GM18858 (cell line): ENCODE results near the gene FAM53C.

Experiments
- ATAC-seq: cut with Tn5 transposase; IDR thresholded peaks from one replicate; pipeline ENCODE4 v1.9.1; 2021; ENCODE audit not compliant: unreplicated experiment

Gene FAM53C

DNA sequence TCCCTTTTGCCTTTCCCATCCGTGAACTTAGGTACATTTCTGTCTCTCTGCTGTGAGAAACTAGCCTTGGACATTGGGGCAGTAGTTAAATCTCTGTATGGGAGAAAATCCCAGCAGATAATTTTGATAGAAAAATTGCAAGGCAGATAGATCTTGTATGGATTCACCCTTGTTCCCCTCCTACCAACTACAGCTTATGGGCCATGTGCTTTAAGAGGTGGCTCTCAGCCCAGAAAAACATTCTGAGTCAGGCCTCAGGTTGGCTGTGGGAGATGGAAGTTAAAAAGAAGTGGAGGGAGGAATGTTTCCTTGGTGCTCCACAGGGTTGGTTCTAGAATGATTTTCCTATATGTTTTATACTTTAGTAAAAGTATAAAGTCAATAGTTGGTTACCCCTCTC, 13.0 kb downstream of the FAM53C start:
- ATAC-seq: no peak

DNA sequence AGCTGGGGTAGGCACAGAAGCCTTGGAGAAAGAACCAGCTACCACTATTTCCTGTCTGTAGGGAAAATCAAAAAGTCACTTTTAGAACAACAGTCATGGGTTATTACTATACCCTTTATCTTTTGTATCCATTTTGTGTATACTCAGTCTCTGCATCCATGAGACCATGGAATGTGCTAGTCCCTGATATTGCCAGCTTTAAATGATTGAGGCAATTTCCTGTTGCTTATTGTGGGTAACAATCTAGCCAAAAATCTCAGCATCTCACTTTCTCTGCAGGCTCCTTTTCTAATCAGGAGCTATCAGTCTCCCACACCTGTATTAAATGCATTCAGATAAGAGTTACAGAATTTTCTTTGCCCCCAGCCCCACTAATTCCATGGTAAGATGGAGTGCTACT, 13.5 kb downstream of the FAM53C start:
- ATAC-seq: no peak

DNA sequence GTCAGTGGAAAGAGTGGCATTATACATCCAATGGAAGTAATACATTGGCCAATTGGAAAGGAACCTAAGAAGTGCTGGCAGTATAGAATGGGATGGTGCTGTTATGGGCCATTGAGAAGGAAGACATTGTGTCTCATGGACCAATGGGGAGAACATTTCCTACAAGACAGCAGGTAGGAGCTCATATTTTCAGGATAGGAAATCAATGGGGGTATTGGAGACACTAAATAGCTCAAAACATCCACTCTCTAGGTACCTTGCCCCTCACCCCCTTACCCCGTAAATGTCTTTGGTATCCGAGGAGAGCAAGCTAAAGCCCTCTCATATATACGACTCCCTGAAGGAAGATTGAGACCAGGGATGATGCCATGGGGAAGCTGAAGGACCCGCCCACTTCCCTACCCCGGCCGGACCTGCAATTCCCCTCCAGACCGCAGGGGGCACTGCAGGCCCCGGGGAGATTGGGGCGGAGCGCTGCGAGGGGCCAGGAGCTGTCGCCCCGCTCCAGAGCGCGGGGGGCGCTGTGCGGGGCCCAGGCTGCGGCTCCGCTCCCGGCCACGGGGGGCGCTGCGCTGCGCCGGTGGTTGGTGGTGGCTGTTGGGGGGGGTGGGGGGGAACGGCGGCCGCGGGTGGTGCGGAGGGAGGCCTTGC, 14.1 kb downstream of the FAM53C start, which contains the start of gene KDM3B:
TSS of gene KDM3B (plus strand) at position 615 of the 651 bp plus-strand sequence. CDS start 111 bp downstream, outside the sequence.
- ATAC-seq: no peak

DNA sequence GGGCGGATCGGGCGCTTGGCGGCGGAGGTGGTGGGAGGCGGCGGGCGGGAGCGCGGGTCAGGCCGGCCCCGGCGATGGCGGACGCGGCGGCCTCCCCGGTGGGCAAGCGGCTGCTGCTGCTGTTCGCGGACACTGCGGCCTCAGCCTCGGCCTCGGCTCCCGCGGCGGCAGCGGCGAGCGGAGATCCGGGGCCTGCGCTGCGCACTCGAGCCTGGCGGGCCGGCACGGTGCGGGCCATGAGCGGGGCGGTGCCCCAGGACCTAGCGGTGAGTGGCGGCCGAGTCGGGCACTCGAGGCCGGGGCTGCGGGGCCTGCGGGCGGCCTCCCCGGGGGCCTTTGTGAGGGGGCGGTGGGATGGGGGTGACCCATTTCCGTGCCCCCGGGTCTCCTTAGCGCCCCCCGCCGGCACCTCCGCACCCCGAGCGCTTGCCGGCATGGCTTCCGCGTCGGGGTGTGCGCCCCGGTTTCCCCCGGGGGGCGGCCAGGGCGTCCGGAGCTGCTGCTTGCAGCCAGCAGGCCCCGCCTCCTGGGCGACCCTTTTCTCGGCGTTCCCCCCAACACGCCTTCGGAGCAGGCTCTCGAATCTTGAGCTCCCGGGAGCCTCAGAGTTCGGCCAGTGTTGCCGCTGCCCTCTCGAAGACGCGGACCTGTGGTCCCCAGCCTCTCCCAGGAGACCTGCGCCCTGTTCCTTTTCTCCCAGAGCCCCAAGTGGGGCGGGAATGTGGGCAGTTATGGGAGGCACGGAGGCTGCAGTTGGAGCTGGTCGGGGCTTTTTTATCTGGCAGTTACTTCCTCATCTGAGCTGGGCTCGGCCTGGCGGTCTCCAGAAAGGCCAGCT, 14.9 kb downstream of the FAM53C start:
- no peak for ATAC-seq

DNA sequence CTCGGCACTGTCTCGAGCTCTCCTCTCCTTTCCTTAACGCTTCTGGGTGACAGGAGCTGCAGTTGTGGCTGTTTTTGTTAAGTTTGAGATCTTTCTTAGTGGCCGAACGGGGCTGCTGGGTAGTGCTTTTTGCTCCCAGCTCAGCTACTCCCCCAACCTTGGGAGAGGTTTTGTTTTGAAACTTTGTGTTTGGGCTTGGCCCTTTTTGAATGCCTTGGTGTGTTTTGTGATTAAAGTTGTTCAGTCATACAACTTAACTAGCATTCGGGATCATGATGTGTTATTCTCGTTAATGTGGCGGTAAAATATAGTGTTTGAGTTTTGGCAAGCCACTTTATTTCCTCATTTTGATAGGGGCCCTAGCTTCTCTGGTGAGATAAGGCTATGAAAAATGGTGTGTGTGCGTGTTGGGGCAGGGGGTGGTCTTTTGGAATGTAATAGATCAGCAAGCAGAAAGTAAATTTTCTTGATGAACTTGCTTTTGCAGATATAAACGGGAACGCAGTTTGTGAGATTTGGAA, 15.6 kb downstream of the FAM53C start:
- no peak for ATAC-seq

DNA sequence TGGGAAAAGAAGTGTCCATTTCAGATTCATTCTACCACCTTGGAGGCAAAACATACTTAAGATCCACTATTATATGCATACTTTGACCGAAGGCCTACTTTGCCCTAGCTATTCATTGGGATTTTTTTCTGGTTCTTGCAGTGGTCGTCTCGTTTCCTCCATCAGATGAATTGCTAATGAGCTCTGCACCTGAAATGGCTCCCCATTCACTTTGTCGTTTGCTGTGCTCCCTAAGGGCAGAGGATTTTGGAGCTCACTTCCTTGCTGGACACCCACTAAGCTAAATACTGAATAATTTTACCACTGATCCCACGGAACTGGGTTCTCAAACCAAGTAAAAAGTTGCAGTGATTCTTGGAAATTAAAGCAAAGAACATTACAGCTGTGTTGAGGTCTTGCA, 16.3 kb downstream of the FAM53C start:
- no peak for ATAC-seq

DNA sequence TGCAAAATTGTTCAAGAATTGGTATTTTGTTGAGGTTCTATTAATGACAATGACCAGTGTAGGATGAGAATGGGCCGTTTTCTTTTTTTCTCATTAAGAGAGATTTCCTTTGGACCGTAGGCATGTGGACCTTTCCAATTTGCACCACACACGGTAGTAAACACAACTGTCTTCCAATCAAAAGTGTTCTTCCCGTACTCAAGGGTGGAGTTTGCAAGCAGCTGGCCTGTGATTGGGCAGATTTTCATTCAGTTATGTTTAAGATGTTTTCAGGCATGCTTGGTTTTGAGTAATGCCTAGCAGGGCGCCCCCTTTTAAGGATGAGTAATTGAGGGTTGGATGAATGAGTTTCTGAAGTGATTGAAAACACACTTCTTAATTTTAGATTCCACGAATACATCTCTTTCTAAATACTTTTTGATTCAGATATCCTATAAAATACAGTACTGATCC, 16.9 kb downstream of the FAM53C start:
- ATAC-seq: peak; percentile 41

DNA sequence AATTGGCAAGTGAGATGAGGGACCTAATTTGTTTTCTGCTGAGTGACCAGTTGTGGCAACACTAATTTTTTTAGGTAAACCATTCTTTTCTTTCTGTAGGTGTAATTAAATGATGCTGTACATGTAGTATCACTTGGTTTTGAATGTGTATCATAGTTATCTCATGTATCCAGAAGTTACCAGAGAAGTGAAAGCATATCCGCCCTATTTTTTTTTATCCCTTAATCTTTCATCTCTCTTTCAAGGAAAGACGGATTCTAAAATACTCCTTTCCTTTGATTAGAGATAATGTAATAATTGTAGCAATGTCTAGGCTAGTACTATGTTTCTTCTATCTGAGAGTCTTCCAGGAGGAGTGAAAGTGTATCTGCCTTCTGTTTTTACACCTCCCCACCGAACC, 21.6 kb downstream of the FAM53C start:
- ATAC-seq: no peak

DNA sequence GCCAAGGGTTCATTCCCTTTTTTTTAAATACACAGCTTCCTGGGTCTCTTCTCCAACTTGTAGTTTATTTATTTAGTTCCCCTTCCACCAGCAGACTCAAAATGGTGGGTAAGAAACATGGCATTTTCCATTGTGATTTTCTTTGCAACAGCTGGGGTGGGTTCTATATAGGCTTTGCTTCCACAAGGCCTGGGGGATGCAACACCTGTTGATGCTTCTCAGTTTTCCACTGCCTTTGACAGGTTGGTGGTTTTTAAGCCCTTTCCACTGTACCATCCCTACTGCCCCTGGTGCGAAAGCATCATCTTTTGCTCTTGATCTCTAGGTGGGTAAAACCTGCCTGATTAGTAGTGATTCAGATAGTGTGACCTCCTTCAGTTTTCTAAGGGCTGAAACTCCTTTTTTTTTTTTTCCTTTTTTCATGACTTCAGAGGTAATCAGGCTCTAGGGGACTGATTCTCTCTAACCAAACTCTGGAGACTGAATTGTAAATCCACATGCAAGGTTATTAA, 22.9 kb downstream of the FAM53C start:
- ATAC-seq: no peak

DNA sequence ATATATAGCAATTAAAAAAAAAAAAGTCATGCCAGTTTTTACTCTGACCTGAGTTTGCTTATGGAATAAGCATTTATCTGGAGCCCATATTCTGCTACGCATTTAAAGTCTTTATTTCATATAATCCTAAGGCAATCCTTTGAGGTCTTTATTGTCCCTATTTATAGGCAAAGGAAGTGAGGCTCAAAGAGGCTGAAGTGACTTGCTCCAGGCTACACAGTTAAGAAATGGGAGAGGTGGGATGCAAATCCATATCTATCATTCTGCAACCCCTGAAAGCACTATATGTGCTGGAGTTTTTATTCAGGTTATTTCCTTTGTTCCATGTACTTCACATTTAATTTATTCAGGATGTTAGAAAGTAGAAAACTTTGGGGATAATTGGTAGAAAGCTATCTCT, 26.5 kb downstream of the FAM53C start:
- ATAC-seq: no peak

DNA sequence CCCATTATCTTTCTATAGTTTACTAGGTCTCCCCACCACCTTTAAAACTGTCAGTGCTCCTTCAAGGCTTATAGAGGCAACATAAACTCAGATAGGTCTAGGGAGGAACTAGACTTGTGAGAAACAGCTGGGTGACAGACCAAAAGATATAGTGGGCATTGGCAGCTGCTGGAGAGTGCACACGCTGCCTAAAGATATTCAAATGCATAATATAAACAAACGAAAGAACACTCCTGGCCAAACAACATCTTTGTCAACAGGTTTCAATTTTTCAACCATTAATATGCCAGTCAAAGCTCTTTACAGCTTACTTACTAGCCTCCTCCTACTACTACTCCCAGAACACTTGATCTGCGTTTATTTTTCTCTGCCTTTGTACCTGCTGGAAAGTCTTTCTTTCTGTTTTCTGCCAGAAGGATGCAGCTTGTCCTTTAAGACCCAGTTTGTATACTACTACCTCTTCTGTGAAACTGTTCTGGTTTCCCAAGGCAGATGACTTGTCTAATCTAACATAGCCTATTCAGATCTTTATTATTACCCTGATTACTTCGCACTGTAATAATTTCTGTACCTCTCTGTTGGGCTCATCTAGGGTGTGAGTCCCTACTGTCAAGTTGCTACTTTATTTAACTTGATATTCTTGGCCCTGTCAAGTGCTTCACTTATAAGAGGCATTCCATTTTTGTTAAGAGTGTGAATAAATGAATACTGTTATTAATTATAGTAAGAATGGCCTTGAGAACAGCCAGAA, 28.7 kb downstream of the FAM53C start:
- ATAC-seq: no peak

DNA sequence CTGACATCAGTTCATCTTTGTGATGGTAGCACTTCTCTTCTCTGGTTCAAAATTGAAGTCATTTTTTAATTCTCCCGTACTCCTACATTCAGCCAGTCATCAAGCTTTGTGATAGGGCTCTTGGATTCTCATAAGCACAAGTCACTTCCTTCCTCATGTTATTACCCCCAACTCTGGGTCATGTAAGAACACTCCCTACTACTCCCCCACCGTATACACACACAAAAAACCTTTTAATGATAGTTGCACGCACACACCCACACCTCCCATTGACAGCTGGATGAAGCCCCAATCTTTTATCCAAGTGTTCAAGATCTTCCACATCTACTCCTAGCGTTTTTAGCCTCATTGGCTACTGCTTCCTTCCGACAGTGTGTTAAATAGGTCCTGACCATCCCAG, 31.2 kb downstream of the FAM53C start:
- no peak for ATAC-seq

DNA sequence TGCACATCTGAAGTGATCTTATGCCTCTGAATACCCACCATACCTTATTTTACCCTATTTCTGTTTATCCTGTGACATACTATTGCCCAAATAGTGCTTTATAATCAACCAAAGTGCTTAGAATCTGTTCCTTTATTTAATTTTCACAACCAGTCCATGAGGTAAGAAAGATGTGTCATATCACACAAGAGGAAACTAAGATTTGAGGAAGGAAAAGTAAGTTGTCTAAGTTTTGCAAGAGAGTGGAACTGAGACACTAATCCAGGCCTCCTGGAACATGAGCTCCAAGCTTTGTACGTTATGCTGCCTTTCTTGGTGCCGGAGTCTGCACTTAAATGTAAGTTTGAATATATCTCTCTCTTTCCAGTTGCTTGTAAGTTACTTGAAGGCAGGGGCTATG, 31.6 kb downstream of the FAM53C start:
- no peak for ATAC-seq

DNA sequence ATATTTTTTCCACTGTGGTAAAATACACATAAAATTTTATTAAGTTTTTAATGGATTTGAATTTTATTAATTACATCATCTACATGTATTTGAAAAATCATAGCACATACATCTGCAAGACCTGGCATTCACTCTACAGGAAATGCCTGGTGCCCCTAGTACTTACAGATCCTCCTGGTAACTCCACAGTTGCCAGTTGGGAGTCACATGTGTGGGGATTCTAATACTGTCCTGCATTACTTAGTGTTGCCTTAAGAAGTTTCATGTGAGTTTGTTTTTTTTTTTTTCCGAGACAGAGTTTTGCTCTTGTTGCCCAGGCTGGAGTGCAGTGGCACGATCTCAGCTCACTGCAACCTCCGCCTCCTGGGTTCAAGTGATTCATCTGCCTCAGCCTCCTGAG, 32.5 kb downstream of the FAM53C start:
- no peak for ATAC-seq

DNA sequence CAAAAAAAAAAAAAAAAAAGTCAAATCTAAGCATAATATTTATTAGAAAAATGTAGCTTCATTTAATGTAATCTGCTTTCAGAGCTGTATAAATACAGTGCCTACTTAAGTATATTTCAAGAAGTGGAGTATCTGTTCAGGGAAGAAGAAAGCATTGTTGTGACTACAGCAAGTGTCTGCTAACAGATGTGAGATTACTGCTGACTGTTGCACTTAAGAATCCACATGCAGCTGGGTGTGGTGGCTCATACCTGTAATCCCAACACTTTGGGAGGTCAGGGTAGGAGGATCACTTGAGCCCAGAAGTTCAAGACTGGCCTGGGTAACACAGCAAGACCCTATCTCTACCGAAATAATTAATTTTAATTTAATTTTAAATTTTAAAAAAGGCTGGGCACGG, 33.4 kb downstream of the FAM53C start:
- ATAC-seq: no peak

DNA sequence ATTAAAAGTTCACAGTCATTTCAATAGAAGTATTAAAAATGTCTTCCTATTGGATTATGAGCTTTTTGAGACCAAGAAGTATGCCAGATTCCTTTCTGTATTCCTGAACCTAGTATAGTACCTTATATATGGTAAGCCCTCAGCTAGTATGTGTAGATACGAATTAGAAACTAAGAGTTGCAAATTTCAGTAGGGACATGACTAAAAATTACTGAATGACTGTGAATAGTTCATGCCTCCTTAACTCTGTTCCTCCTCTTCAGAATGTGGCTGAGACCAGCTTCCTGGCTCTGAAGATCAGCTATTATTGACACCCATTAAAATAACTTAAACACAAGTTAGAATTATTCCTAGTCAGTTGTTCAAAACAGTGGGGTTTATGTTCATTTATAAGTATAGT, 34.2 kb downstream of the FAM53C start:
- ATAC-seq: peak; percentile 80

DNA sequence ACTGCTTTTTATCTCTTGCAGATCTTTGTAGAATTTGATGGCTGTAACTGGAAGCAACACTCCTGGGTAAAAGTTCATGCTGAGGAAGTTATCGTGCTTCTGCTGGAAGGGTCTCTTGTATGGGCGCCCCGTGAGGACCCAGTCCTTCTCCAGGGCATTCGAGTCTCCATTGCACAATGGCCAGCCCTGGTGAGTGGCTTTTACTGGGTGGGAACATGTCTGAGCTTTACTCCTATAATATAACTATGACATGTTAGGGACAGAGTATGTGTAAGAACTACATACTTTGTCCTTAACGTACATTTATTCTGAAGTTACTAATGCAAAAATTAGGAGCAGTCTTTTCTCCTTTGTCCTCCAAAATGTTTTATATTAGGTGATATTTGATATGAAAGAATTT, 34.6 kb downstream of the FAM53C start:
- no peak for ATAC-seq

DNA sequence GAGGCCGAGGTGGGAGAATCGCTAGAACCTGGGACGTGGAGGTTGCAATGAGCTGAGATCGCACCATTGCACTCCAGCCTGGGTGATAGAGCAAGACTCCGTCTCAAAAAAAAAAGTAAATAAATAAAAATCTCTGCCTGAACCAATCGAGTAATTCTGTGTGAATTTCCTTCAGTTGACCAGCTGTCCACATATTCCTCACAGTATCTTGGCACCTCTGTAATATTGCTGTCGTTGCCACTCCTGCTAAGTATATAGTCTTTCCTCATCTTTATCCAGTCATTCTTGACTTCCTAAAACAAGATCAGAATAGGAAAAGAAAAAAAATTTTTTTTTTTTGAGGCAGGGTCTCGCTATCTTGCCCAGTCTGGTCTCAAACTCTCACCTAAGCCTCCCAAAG, 44.3 kb downstream of the FAM53C start:
- no peak for ATAC-seq

DNA sequence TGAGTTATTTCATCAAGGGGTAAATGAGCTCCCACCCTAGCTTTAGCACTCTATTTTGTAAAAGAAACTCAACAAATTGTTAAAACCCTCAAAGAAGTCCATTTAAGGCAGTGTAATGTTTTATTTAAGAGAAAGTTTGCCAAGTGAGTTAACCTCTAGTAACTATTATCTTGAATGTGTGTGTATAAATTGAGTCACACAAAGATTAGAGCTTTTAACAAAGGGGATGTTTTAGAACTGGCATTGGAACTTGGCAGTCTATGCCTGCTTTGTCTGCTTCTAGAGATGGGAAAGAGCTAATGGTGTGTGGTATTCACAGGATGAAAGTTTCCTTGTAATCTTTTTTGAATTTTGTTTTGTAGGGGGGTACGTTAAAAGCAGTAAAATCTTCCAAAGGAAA, 47.6 kb downstream of the FAM53C start:
- ATAC-seq: no peak

DNA sequence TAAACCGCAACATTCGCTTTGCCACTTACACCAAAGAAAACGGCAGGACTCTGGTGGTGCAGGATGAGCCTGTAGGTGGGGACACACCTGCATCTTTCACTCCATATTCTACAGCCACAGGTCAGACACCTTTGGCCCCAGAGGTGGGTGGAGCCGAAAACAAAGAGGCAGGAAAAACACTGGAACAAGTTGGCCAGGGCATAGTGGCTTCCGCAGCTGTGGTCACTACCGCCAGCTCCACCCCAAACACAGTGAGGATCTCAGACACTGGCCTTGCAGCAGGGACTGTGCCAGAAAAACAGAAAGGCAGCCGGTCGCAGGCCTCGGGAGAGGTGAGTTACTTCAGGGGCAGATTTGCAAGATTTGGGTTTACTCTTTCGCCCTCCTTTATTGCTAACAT, 48.2 kb downstream of the FAM53C start:
- ATAC-seq: no peak

DNA sequence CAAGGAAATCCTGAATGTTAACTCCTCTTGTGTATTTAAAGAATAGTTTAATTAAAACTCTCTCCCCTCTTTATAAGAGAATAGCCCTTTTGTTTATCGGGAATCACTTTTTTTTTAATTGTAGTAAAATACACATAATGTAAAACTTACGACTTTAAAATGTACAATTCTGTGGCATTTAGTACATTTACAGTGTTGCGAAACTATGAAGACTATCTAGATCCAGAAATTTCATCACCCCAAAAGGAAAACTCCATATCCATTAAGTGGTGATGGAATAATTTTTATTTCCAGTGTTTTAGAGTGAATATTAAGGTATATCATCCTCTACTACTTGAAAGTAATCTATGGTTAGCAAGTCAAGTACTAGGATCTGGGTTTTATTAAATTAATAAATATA, 51.3 kb downstream of the FAM53C start:
- ATAC-seq: no peak
